DND-41 (cell line): ENCODE measurements around the gene TET3.

Source experiments
- ATAC-seq: fragments of 200-7000 bp; cut with Tn5 transposase; 3 replicates; pipeline ENCODE4 v1.9.1; 2021; ENCODE audit warnings: low read depth; ENCODE audit not compliant: insufficient read depth
- DNase-seq: peaks from one replicate; pipeline ENCODE4 v3.0.0-alpha.2; 2020
- H2AFZ ChIP-seq: 2 replicates; pipeline ENCODE4 v1.6.0; 2012; ENCODE audit warnings: low read depth, low read length
- H3K27ac ChIP-seq: 2 replicates; pipeline ENCODE4 v1.5.1; 2012; ENCODE audit warnings: low read length, inconsistent platforms
- H3K27me3 ChIP-seq: fragments of 200-600 bp; sonication (generic); 2 replicates; pipeline ENCODE4 v1.6.0; 2012; ENCODE audit warnings: low read length, mild to moderate bottlenecking, inconsistent platforms; ENCODE audit not compliant: insufficient read depth, poor library complexity
- H3K36me3 ChIP-seq: 2 replicates; pipeline ENCODE4 v1.5.1; 2012; ENCODE audit warnings: low read length, inconsistent platforms; ENCODE audit not compliant: insufficient read depth
- H3K4me1 ChIP-seq: 2 replicates; pipeline ENCODE4 v1.5.1; 2012; ENCODE audit warnings: mild to moderate bottlenecking, low read length; ENCODE audit not compliant: insufficient read depth
- H3K4me2 ChIP-seq: 2 replicates; pipeline ENCODE4 v1.6.0; 2012; ENCODE audit warnings: mild to moderate bottlenecking, moderate library complexity, low read length, inconsistent platforms; ENCODE audit not compliant: insufficient read depth
- H3K4me3 ChIP-seq, 2 experiments: fragments of 200-600 bp in 1 of 2; shearing (Covaris generic) in 1 of 2; 2 replicates each; pipeline ENCODE4 v1.5.1; 2012 to 2016; ENCODE audit warnings: inconsistent platforms in 2 of 2, low read length in 2 of 2, mild to moderate bottlenecking in 2 of 2, low read depth in 1 of 2, moderate library complexity in 1 of 2
- H3K79me2 ChIP-seq: 2 replicates; pipeline ENCODE4 v1.6.0; 2012; ENCODE audit warnings: low read length, inconsistent platforms; ENCODE audit not compliant: insufficient read depth
- H3K9ac ChIP-seq: 2 replicates; pipeline ENCODE4 v1.6.0; 2012; ENCODE audit warnings: low read depth, mild to moderate bottlenecking, inconsistent platforms, low read length, moderate library complexity
- H3K9me3 ChIP-seq: 2 replicates; pipeline ENCODE4 v1.5.1; 2012; ENCODE audit warnings: low read length, moderate library complexity, mild to moderate bottlenecking, inconsistent platforms; ENCODE audit not compliant: insufficient read depth, severe bottlenecking
- H4K20me1 ChIP-seq: 2 replicates; pipeline ENCODE4 v1.6.0; 2012; ENCODE audit warnings: low read length; ENCODE audit not compliant: insufficient read depth
- CTCF ChIP-seq: IDR thresholded peaks from 2 replicates; pipeline ENCODE4 v1.5.1; 2012; ENCODE audit warnings: borderline replicate concordance, low read length, moderate library complexity, mild to moderate bottlenecking; ENCODE audit not compliant: poor library complexity, severe bottlenecking; ENCODE audit errors: extremely low read depth
- EZH2 ChIP-seq: IDR thresholded peaks from 3 replicates; pipeline ENCODE4 v1.6.1; 2012; ENCODE audit warnings: borderline replicate concordance, low read depth, mild to moderate bottlenecking, moderate library complexity, low read length, inconsistent platforms; ENCODE audit not compliant: severe bottlenecking

TET3 gene

GRCh38 chr2:74003494-74004211, 18.9 kb downstream of the TET3 start:
- TF ChIP-seq EZH2, result no peak
- no peak for TF ChIP-seq CTCF
- no peak overlapping the region for H3K4me3 ChIP-seq
- H3K4me2 ChIP-seq, result peak overlapping the region; percentile 98; the same call in 1 of the 2 replicates
- H3K27ac ChIP-seq, result peak overlapping the region; percentile 9; the same call in 1 of the 2 replicates
- H3K9ac ChIP-seq, result no peak overlapping the region; the same call in 1 of the 2 replicates
- peaks cover 44% of the 10 kb centered on the region for H3K36me3 ChIP-seq
- no peaks in the 10 kb centered on the region for H3K27me3 ChIP-seq
- no peak overlapping the region for H2AFZ ChIP-seq
- no peaks in the 10 kb centered on the region for H3K9me3 ChIP-seq
- H3K4me1 ChIP-seq, result peaks cover 20% of the 10 kb centered on the region
- DNase-seq, result no peak
- H4K20me1 ChIP-seq, result peaks cover 89% of the 10 kb centered on the region
- ATAC-seq, result no peak
- peaks cover 91% of the 10 kb centered on the region for H3K79me2 ChIP-seq

- Histone ChIP-seq H3K4me2 (no peak overlapping the region), H3K27ac (peak overlapping the region; percentile 36)
Measured at GRCh38 chr2:74004212-74005182, 19.8 kb downstream of the TET3 start.

GRCh38 chr2:74005786-74006185, 21.1 kb downstream of the TET3 start:
- peaks cover 20% of the 10 kb centered on the region for H3K4me1 ChIP-seq

More at GRCh38 chr2:74004212-74005182, 19.8 kb downstream of the TET3 start:
- H3K27me3 ChIP-seq, result no peaks in the 10 kb centered on the region
- no peak overlapping the region for H3K4me3 ChIP-seq
- H2AFZ ChIP-seq, result no peak overlapping the region
- H3K4me1 ChIP-seq, result peaks cover 20% of the 10 kb centered on the region
- H3K9ac ChIP-seq, result no peak overlapping the region
- H3K79me2 ChIP-seq, result peaks cover 90% of the 10 kb centered on the region
- H3K36me3 ChIP-seq, result peaks cover 46% of the 10 kb centered on the region
- H3K9me3 ChIP-seq, result no peaks in the 10 kb centered on the region
- TF ChIP-seq CTCF, result no peak
- TF ChIP-seq EZH2, result no peak
- H4K20me1 ChIP-seq, result peaks cover 88% of the 10 kb centered on the region
- no peak for ATAC-seq
- no peak for DNase-seq

More at GRCh38 chr2:74005786-74006185, 21.1 kb downstream of the TET3 start:
- no peaks in the 10 kb centered on the region for H3K27me3 ChIP-seq
- H3K4me2 ChIP-seq, result no peak overlapping the region
- H3K36me3 ChIP-seq, result peaks cover 56% of the 10 kb centered on the region
- no peak for ATAC-seq
- H3K79me2 ChIP-seq, result peaks cover 90% of the 10 kb centered on the region
- no peaks in the 10 kb centered on the region for H3K9me3 ChIP-seq
- peaks cover 85% of the 10 kb centered on the region for H4K20me1 ChIP-seq
- no peak overlapping the region for H3K4me3 ChIP-seq
- H2AFZ ChIP-seq, result no peak overlapping the region
- H3K27ac ChIP-seq, result no peak overlapping the region; the same call in 1 of the 2 replicates
- H3K9ac ChIP-seq, result no peak overlapping the region
- no peak for TF ChIP-seq EZH2
- TF ChIP-seq CTCF, result no peak
- DNase-seq, result no peak
